HG03432 (cell line): ENCODE data around the gene CCDC85B.

Experiments used
- ATAC-seq: cut with Tn5 transposase; IDR thresholded peaks from one replicate; pipeline ENCODE4 v1.9.1; 2021; ENCODE audit warnings: mild to moderate bottlenecking, moderate library complexity; ENCODE audit not compliant: unreplicated experiment

The CCDC85B gene

GRCh38 chr11:65928667-65929066 is 38.2 kb downstream of the CCDC85B start:
- no peak for ATAC-seq

- ATAC-seq: no peak
Observed at GRCh38 chr11:65931773-65932557, 41.5 kb downstream of the CCDC85B start.

GRCh38 chr11:65932558-65932919 is 42.1 kb downstream of the CCDC85B start:
- no peak for ATAC-seq

- ATAC-seq: no peak
Observed at GRCh38 chr11:65934014-65934413, 43.5 kb downstream of the CCDC85B start.

- no peak for ATAC-seq
Observed at GRCh38 chr11:65937766-65938165, 47.3 kb downstream of the CCDC85B start.
